D721Med (cell line): ENCODE results near the gene PRSS27.
"Not testable (repeated sequence)": the region's sequence is repeated elsewhere in the genome, so short reads cannot be mapped to it uniquely, and the experiment has no call there.

Source experiments
- DNase-seq: peaks from one replicate; pipeline ENCODE4 v3.0.0; 2011; ENCODE audit warnings: low spot score; ENCODE audit not compliant: insufficient read length
- FAIRE-seq: peaks from 2 replicates; lab custom pipeline; 2011; peaks lifted over from hg19 to GRCh38; lab: Jason Lieb, UNC
- TF ChIP-seq, protein P1 (sequence below): IDR thresholded peaks from 2 replicates; pipeline ENCODE4 v1.5.1; 2012; ENCODE audit warnings: mild to moderate bottlenecking, control low read depth; ENCODE audit not compliant: insufficient read depth; ENCODE audit errors: missing control alignments

PRSS27 gene

DNA sequence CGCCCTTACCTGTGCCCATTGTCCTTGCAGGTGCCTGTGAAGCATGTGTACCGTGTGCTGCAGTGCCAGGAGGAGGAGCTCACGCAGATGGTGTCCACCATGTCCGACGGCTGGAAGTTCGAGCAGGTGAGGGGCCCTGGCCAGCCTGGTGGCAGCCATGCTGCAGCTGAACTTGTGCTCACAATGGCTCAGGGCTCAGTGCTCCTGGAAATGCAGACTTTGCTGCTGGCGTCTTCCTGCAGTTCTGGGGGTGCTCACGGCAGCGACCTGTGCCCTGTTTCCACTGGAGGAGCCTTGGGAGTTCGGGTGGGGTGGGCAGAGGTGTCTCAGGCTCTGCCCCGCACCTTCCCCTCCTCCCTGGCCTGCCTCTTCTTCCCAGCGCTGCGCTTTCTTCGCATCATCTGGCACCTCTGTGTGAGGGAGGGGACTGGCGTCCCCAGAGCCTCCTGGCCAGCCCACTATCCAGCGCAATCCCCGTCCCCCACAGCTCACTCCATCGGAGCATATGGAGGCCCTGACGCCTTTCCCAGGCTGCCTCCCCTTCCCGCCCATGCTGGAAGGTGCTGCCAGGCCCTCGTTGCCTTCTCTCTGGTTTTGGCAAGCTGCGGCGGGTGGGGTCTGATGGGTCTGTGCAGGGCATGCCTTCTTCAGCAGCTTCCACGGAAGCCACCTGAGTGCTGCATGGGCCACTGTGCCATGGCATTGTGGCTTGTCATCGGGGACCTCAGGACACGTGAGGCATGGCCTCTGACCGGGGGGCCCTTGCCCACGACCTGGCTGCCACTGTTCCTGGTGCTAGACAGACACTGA is 20.0 kb downstream of the PRSS27 start:
- no peak for FAIRE-seq
- TF ChIP-seq, protein P1, sequence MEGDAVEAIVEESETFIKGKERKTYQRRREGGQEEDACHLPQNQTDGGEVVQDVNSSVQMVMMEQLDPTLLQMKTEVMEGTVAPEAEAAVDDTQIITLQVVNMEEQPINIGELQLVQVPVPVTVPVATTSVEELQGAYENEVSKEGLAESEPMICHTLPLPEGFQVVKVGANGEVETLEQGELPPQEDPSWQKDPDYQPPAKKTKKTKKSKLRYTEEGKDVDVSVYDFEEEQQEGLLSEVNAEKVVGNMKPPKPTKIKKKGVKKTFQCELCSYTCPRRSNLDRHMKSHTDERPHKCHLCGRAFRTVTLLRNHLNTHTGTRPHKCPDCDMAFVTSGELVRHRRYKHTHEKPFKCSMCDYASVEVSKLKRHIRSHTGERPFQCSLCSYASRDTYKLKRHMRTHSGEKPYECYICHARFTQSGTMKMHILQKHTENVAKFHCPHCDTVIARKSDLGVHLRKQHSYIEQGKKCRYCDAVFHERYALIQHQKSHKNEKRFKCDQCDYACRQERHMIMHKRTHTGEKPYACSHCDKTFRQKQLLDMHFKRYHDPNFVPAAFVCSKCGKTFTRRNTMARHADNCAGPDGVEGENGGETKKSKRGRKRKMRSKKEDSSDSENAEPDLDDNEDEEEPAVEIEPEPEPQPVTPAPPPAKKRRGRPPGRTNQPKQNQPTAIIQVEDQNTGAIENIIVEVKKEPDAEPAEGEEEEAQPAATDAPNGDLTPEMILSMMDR = no peak

DNA sequence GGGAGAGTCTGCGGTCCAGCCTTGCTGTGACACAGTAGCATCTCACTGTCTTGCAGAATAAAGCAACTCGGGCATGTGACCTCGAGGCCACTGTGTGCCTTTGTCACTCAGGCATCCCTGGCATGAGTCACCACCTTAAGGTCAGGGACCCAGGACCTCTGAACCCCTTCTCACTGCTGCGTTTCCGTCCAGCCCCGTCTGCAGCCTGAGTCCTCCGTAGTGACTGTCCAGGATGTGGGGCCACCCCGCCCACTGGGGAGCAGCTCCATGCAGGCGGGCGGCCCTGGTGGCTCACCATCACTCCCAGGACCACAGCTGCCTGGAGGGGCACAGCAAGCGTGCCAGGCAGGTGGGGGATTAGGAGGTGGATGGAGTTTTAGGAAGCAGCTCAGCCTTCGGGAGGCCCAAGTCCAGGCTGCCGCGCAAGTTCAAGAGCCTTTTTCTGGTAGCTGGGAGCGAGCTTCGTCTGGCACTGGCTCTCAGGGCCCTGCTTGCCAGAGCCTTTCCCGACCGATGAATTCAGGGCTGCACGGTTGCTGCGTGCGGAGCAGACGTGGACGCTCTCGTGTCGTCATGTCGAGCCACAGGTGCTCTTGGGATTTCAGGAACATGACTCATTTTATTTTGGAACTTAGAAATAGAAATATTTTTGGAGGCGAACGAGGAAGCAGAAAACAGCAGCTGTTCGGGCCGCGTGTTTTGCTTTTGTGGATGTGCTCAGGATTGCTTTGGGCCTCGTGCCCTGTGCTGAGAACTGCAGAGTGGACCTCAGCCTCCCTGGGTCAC is 20.9 kb downstream of the PRSS27 start:
- DNase-seq (no peak), FAIRE-seq (no peak)
- TF ChIP-seq, protein P1 = no peak

More for the DNA sequence above, 20.0 kb downstream of the PRSS27 start:
- no peak for DNase-seq

GRCh38 chr16:2698103-2698870 is 21.7 kb downstream of the PRSS27 start:
- FAIRE-seq = no peak
- DNase-seq = no peak
- TF ChIP-seq, protein P1 = no peak

DNA sequence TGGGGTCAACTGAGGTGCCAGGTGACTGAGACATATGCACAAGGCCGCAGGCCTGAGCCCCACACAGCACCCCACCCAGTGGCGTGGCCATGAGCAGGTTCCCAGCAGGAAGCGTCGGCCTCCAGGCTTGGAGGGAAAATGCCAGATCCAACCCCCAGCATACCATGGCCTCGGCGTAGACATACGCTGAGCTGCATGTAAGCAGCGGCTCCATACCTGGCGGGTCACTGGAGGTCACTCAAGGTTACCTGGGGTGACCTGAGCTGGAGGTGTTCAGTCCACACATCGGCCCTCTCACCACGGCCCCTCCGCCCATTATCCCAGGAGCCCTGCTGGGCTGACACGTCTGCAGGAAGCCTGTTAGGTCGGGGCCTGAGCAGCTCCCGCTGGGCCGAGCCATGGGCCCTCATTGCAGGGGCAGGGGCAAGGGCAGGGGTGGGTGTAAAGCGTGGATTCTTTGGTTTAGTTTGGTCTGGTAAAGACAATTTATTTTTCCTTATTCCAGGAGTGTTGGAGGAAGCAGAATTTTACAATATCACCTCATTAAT is 22.5 kb downstream of the PRSS27 start:
- DNase-seq (no peak), FAIRE-seq (no peak)
- TF ChIP-seq, protein P1 = no peak

GRCh38 chr16:2696601-2697250 is 23.3 kb downstream of the PRSS27 start:
- FAIRE-seq, DNase-seq: not testable (repeated sequence)

DNA sequence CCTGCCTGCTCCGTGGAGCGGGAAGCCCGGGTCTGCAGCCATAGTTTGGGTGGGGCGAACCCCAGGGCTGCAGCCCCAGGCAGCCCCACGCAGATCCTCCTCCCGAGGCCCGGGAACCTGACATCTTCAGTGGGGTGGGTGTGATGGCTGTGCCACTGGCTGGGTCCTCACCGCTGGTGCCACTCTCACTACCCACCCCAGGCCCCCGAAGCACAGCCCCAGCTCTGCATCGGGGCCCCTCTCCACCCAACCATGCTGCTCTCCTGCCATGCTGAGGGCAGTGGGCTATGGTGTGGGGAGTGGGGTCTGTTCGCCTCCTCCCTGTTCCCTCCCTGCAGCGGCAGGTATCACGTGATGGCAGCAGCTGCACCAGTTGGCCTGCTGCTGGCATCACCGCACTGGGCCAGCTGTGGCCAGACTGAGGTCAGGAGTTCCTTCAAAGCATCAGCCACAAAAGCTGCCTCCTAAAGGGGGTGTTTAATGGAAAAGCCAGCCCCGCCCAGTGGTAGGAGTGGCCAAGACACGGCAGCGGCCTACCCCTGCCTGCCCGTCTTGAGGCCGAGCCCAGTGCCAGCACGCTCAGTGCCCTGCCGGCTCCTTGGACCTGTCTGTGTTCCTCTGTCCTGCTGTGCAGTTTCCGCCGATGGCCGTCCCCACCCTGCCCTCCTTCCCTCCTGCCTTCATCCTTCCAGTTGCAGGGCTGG is 26.9 kb downstream of the PRSS27 start:
- TF ChIP-seq, protein P1 = no peak
- FAIRE-seq = no peak
- no peak for DNase-seq
